ENCODE results near the gene PAPPA2.

The PAPPA2 gene

DNA sequence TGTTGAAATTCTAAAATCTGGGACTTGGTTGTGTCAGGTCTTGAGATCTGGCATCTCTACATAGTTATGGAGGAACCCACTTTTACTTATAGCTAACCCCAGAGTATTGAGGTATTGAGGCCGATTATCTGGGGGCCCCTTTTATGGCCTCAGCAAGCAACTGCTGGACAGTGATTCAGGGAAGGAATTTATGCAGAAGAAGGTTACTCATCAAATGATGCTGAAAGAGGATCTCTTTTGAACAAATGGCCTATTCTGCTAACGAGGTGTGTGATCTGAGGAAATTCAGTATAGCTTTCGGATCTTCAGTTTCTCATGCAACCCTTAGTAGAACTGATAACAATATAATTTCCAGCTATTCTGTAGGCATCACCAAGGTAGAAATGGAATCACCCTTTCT is 239.9 kb downstream of the PAPPA2 start:
- ATAC-seq (replicated peaks) (no peak), DNase-seq (no peak)
- Mint-ChIP-seq H3K4me1 (ENCODE audit: low read depth in 2 of 2) (no peaks in the 10 kb centered on the region), H3K36me3 (ENCODE audit: insufficient read depth) (no peaks in the 10 kb centered on the region), H3K27ac (no peak overlapping the region), H3K4me3 (no peak overlapping the region), H3K9me3 (peaks cover 0 to 4% of the 10 kb centered on the region in 2 donors), H3K27me3 (no peaks in the 10 kb centered on the region)

GRCh38 chr1:176705585-176705984 is 242.6 kb downstream of the PAPPA2 start:
- Mint-ChIP-seq H3K27ac (no peak overlapping the region), H3K9me3 (peaks cover 0 to 4% of the 10 kb centered on the region in 2 donors), H3K27me3 (no peaks in the 10 kb centered on the region), H3K4me1 (ENCODE audit: low read depth in 2 of 2) (no peaks in the 10 kb centered on the region), H3K4me3 (no peak overlapping the region), H3K36me3 (ENCODE audit: insufficient read depth) (no peaks in the 10 kb centered on the region)
- ATAC-seq (replicated peaks) (no peak), DNase-seq (no peak)

DNA sequence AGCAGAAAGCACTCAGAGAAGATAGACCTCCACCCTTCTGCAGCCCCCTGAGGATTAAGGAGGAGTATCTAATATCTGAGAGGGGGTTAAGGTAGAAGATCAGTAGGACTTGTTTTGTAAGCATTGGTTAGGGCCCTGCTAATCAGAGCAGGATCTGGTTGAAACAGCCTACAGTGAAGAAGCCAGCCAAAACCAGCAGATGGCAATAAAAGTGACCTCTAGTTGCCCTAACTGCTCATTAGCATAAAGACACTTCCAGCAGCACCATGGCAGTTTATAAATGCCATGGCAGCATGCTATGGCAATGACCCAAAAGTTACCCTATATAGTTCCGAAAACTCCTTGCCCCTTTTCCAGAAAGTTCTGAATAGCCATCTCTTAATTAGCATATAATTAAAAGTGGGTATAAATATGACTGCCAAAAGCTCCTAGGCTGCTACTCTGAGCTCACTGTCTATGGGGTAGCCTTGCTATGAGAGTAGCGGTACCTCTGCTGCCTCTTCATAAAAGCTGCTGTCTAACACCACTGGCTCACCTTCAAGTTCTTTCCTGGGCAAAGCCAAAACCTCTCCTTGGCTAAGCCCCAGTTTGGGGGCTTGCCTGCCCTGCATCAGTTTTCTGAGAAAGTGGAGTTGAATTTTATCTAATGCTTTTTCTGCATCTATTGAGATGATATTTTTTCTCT is 254.2 kb downstream of the PAPPA2 start:
- ATAC-seq (replicated peaks) (no peak), DNase-seq (no peak)
- H3K9me3 Mint-ChIP-seq = peaks cover 0 to 5% of the 10 kb centered on the region in 2 donors
- no peak overlapping the region for H3K27ac Mint-ChIP-seq
- no peaks in the 10 kb centered on the region for H3K36me3 Mint-ChIP-seq (ENCODE audit: insufficient read depth)
- H3K4me1 Mint-ChIP-seq (ENCODE audit: low read depth in 2 of 2) = no peaks in the 10 kb centered on the region
- H3K4me3 Mint-ChIP-seq = no peak overlapping the region
- H3K27me3 Mint-ChIP-seq = no peaks in the 10 kb centered on the region

DNA sequence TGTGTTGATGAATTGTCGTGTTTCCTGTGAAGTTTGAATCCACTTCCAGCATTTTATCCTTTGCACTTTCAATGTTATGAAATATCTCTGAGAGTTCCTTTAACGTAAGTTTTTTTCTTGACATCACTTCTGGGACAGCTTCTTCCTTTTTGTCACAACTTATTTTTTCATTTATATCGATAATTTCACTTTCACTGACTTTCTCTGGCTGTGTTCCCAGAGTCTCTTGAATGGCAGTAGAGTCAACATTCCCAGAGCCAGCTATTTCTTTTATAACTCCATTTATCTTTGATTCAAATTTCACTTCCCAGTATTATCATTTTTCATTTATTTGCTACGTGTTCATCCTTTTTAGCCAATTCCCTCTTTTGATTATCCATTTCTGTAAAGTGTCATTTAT is 256.5 kb downstream of the PAPPA2 start:
- no peak for DNase-seq
- H3K27me3 Mint-ChIP-seq = no peaks in the 10 kb centered on the region
- H3K27ac Mint-ChIP-seq = no peak overlapping the region
- peaks cover 0 to 5% of the 10 kb centered on the region in 2 donors for H3K9me3 Mint-ChIP-seq
- ATAC-seq (replicated peaks) = no peak
- H3K36me3 Mint-ChIP-seq (ENCODE audit: insufficient read depth) = no peaks in the 10 kb centered on the region
- H3K4me3 Mint-ChIP-seq = no peak overlapping the region
- no peaks in the 10 kb centered on the region for H3K4me1 Mint-ChIP-seq (ENCODE audit: low read depth in 2 of 2)

- Mint-ChIP-seq H3K4me1 (ENCODE audit: low read depth in 2 of 2) (no peaks in the 10 kb centered on the region), H3K9me3 (peaks cover 1 to 2% of the 10 kb centered on the region in 2 donors), H3K36me3 (ENCODE audit: insufficient read depth) (no peaks in the 10 kb centered on the region), H3K27ac (no peak overlapping the region), H3K4me3 (no peak overlapping the region), H3K27me3 (no peaks in the 10 kb centered on the region)
- no peak for ATAC-seq (replicated peaks)
- no peak for DNase-seq
Measured at GRCh38 chr1:176720838-176721237, 257.9 kb downstream of the PAPPA2 start.

GRCh38 chr1:176733661-176734060 is 270.7 kb downstream of the PAPPA2 start:
- Mint-ChIP-seq H3K27ac (no peak overlapping the region), H3K36me3 (ENCODE audit: insufficient read depth) (no peaks in the 10 kb centered on the region), H3K9me3 (peaks cover 3 to 7% of the 10 kb centered on the region in 2 donors), H3K4me3 (no peak overlapping the region), H3K27me3 (no peaks in the 10 kb centered on the region), H3K4me1 (ENCODE audit: low read depth in 2 of 2) (no peaks in the 10 kb centered on the region)
- no peak for ATAC-seq (replicated peaks)
- DNase-seq = no peak

GRCh38 chr1:176735201-176735600 is 272.2 kb downstream of the PAPPA2 start:
- DNase-seq = no peak
- Mint-ChIP-seq H3K4me1 (ENCODE audit: low read depth in 2 of 2) (no peaks in the 10 kb centered on the region), H3K27me3 (no peaks in the 10 kb centered on the region), H3K27ac (no peak overlapping the region), H3K36me3 (ENCODE audit: insufficient read depth) (no peaks in the 10 kb centered on the region), H3K4me3 (no peak overlapping the region), H3K9me3 (peaks cover 4 to 7% of the 10 kb centered on the region in 2 donors)
- no peak for ATAC-seq (replicated peaks)

- Mint-ChIP-seq H3K4me3 (no peak overlapping the region), H3K4me1 (ENCODE audit: low read depth in 2 of 2) (no peaks in the 10 kb centered on the region), H3K27me3 (no peaks in the 10 kb centered on the region), H3K36me3 (ENCODE audit: insufficient read depth) (no peaks in the 10 kb centered on the region), H3K27ac (no peak overlapping the region), H3K9me3 (peaks cover 1 to 7% of the 10 kb centered on the region in 2 donors)
- no peak for DNase-seq
- no peak for ATAC-seq (replicated peaks)
Measured at GRCh38 chr1:176736015-176736414, 273.0 kb downstream of the PAPPA2 start.

- Mint-ChIP-seq H3K4me3 (no peak overlapping the region), H3K4me1 (ENCODE audit: low read depth in 2 of 2) (no peaks in the 10 kb centered on the region), H3K27ac (no peak overlapping the region), H3K9me3 (peaks cover 3 to 18% of the 10 kb centered on the region in 2 donors), H3K36me3 (ENCODE audit: insufficient read depth) (no peaks in the 10 kb centered on the region), H3K27me3 (no peaks in the 10 kb centered on the region)
- DNase-seq (no peak), ATAC-seq (replicated peaks) (no peak)
Measured at GRCh38 chr1:176741181-176741580, 278.2 kb downstream of the PAPPA2 start.

- no peaks in the 10 kb centered on the region for H3K27me3 Mint-ChIP-seq
- no peaks in the 10 kb centered on the region for H3K4me1 Mint-ChIP-seq (ENCODE audit: low read depth in 2 of 2)
- no peak overlapping the region for H3K4me3 Mint-ChIP-seq
- H3K27ac Mint-ChIP-seq = no peak overlapping the region
- DNase-seq = no peak
- no peaks in the 10 kb centered on the region for H3K36me3 Mint-ChIP-seq (ENCODE audit: insufficient read depth)
- peaks cover 3 to 18% of the 10 kb centered on the region in 2 donors for H3K9me3 Mint-ChIP-seq
- no peak for ATAC-seq (replicated peaks)
Measured at GRCh38 chr1:176742322-176742721, 279.3 kb downstream of the PAPPA2 start.

DNA sequence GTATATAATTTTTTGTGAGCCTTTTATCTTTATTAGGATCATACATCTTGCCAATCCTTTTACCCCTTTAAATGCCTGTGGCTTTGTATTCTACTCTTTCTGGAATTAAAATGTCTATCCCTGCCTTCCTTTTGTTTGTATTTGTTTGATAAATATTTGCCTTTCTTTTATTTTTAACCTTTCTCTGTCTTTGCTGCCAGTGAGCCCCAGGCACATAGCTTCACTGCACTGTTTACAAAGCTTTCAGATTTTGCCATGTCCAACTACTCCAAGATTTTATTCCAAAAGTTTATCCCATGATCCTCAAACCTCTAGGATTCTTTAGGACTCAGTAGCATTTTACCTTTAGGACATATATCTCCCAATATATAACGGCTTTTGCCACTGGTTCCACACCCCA is 281.2 kb downstream of the PAPPA2 start:
- peaks cover 2 to 11% of the 10 kb centered on the region in 2 donors for H3K9me3 Mint-ChIP-seq
- DNase-seq (no peak), ATAC-seq (replicated peaks) (no peak)
- no peaks in the 10 kb centered on the region for H3K4me1 Mint-ChIP-seq (ENCODE audit: low read depth in 2 of 2)
- no peaks in the 10 kb centered on the region for H3K36me3 Mint-ChIP-seq (ENCODE audit: insufficient read depth)
- H3K27me3 Mint-ChIP-seq = no peaks in the 10 kb centered on the region
- no peak overlapping the region for H3K27ac Mint-ChIP-seq
- H3K4me3 Mint-ChIP-seq = no peak overlapping the region

DNA sequence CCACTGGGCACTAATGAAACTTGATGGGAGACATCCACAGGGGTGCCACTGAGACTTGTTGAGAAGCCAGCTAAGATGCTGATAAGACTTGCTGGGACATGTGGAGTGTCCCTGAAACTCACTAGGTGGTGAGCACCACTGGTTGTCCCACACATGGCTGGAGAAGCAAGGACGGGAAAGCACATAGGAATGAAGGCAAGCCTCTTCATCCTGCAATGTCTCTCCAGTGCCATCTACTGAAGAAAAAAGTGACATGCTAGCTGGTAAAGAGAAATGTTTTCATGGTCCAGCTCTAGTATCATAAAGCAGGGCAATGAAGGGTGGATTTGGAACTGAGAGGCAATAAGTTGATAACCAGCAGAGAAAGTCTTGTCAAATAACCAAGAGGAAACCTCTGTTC is 283.0 kb downstream of the PAPPA2 start:
- Mint-ChIP-seq H3K4me3 (no peak overlapping the region), H3K36me3 (ENCODE audit: insufficient read depth) (no peaks in the 10 kb centered on the region), H3K9me3 (peaks cover 2 to 11% of the 10 kb centered on the region in 2 donors), H3K27ac (no peak overlapping the region), H3K4me1 (ENCODE audit: low read depth in 2 of 2) (no peaks in the 10 kb centered on the region), H3K27me3 (no peaks in the 10 kb centered on the region)
- ATAC-seq (replicated peaks) (no peak), DNase-seq (no peak)

DNA sequence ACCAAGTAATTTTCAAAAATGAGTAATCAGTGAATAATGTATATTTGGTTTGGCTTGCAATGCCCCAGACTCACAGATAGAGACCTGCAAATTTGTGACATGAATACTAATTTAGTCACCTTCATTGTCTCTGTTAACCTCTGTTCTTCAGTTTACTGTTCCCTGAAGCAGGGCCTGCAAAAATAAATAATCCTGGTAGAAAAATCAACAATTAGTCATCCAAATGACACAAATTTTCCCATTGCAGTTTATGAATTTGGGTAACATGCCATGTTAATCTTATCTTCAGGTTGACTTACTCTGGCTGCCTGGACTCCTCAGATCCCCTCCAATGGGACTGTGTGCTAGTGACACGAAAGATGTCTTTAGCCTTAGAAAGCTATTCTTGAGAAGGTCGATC is 289.5 kb downstream of the PAPPA2 start:
- Mint-ChIP-seq H3K36me3 (ENCODE audit: insufficient read depth) (no peaks in the 10 kb centered on the region), H3K9me3 (peaks cover 0 to 4% of the 10 kb centered on the region in 2 donors)
- no peak for ATAC-seq (replicated peaks)

DNA sequence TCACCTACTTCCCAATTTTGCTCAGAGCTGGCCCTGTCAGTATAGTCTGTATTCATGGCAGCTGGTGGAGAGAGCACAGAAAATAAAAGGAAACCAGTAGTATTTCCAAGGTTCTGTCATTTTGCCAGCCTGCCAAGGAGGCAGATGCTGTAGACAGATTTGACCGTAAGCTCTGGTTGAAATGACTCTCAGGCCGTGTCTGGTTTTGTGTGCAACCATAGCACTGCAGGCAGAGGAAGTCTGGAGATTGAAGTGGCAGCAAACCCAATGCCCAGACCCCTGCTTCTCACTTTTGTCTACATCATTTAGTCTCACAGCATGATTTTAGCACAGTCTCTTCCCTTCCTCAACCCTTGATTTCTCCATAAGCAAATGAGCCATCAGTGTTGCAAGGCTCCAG is 291.7 kb downstream of the PAPPA2 start:
- Mint-ChIP-seq H3K4me1 (ENCODE audit: low read depth in 2 of 2) (no peaks in the 10 kb centered on the region), H3K9me3 (peaks cover 0 to 4% of the 10 kb centered on the region in 2 donors), H3K27ac (no peak overlapping the region), H3K36me3 (ENCODE audit: insufficient read depth) (no peaks in the 10 kb centered on the region), H3K27me3 (no peaks in the 10 kb centered on the region), H3K4me3 (no peak overlapping the region)
- no peak for ATAC-seq (replicated peaks)
- no peak for DNase-seq

More for the DNA sequence above, 289.5 kb downstream of the PAPPA2 start:
- H3K27ac Mint-ChIP-seq = no peak overlapping the region
- no peaks in the 10 kb centered on the region for H3K4me1 Mint-ChIP-seq (ENCODE audit: low read depth in 2 of 2)
- no peaks in the 10 kb centered on the region for H3K27me3 Mint-ChIP-seq
- DNase-seq = no peak
- H3K4me3 Mint-ChIP-seq = no peak overlapping the region
